SK-N-SH treated with all-trans-retinoic acid at 6 μM for 48 hours (cell line): Measurements from ENCODE around the gene CCDC197.

Experiments used
- ARNTL ChIP-seq: fragments of 450-650 bp; formaldehyde crosslinking; IDR thresholded peaks from 2 replicates; pipeline ENCODE4 v1.5.0; 2020; ENCODE audit warnings: low read depth, mild to moderate bottlenecking, moderate library complexity, borderline replicate concordance
- BACH2 ChIP-seq: fragments of 250-450 bp; sonication (Bioruptor Pico); IDR thresholded peaks from 2 replicates; pipeline ENCODE4 v1.9.0; 2021; ENCODE audit warnings: mild to moderate bottlenecking, borderline replicate concordance
- CREB5 ChIP-seq: fragments of 250-450 bp; sonication (Bioruptor Pico); IDR thresholded peaks from 2 replicates; pipeline ENCODE4 v1.5.1; 2020; ENCODE audit warnings: low read depth, mild to moderate bottlenecking, moderate library complexity
- PATZ1 ChIP-seq: fragments of 250-450 bp; sonication (Bioruptor Pico); IDR thresholded peaks from 2 replicates; pipeline ENCODE4 v1.8.0; 2020; ENCODE audit warnings: mild to moderate bottlenecking, moderate library complexity, borderline replicate concordance
- POU6F1 ChIP-seq: fragments of 250-450 bp; sonication (Bioruptor Pico); IDR thresholded peaks from 2 replicates; pipeline ENCODE4 v1.8.0; 2021; ENCODE audit warnings: low read depth, mild to moderate bottlenecking, moderate library complexity, borderline replicate concordance
- TSHZ2 ChIP-seq: fragments of 250-450 bp; sonication (Bioruptor Pico); IDR thresholded peaks from 2 replicates; pipeline ENCODE4 v1.5.0; 2020; ENCODE audit warnings: mild to moderate bottlenecking, moderate library complexity
- ZC3H10 ChIP-seq: fragments of 250-450 bp; sonication (Bioruptor Pico); IDR thresholded peaks from 2 replicates; pipeline ENCODE4 v1.5.1; 2021; ENCODE audit warnings: mild to moderate bottlenecking, moderate library complexity
- ZFP3 ChIP-seq: fragments of 250-450 bp; sonication (Bioruptor Pico); IDR thresholded peaks from 2 replicates; pipeline ENCODE4 v1.5.0; 2020; ENCODE audit warnings: mild to moderate bottlenecking, moderate library complexity
- ZFP30 ChIP-seq: fragments of 450-650 bp; formaldehyde crosslinking; IDR thresholded peaks from 2 replicates; pipeline ENCODE4 v1.5.0; 2022; ENCODE audit warnings: mild to moderate bottlenecking, moderate library complexity

- TF ChIP-seq ZFP30 (CRISPR knock-in tag) (no peak), PATZ1 (CRISPR knock-in tag) (no peak), CREB5 (CRISPR knock-in tag) (no peak), TSHZ2 (no peak), ARNTL (CRISPR knock-in tag) (no peak), BACH2 (CRISPR knock-in tag) (no peak), ZFP3 (no peak), POU6F1 (CRISPR knock-in tag) (no peak), ZC3H10 (CRISPR knock-in tag) (no peak)
These were observed 50.5 kb downstream of the CCDC197 start for GRCh38 chr14:94047581-94047980.
